Kidney epithelial cell (primary cell): ENCODE measurements around the gene ADCY4. TPM values are rescaled to one million over a fixed set of nuclear protein-coding genes. Genes with fewer than 3 reads are reported as not detected.

Experiments used
- DNase-seq: peaks from one replicate; pipeline ENCODE4 v3.0.0-alpha.2; 2010; ENCODE audit warnings: low read depth
- H3K27me3 ChIP-seq: 2 replicates; pipeline ENCODE4 v1.6.0; 2011; ENCODE audit warnings: low read length; ENCODE audit not compliant: control insufficient read depth, insufficient read depth
- H3K36me3 ChIP-seq: 2 replicates; pipeline ENCODE4 v1.5.1; 2011; ENCODE audit warnings: low read length; ENCODE audit not compliant: control insufficient read depth, insufficient read depth
- H3K4me3 ChIP-seq: 2 replicates; pipeline ENCODE4 v1.5.1; 2011; ENCODE audit warnings: low read depth, mild to moderate bottlenecking, control low read depth, low read length
- total RNA-seq: library from RNA; depleted of rRNA; stranded (reverse); fragments of >200 nt; gene quantifications from 2 replicates; pipeline ENCODE4 v1.2.3, GENCODE V29; 2015
- TF ChIP-seq, protein P1 (sequence below): IDR thresholded peaks from 2 replicates; pipeline ENCODE4 v1.5.1; 2011; ENCODE audit warnings: mild to moderate bottlenecking, moderate library complexity, low read length, control low read depth, inconsistent platforms; ENCODE audit not compliant: insufficient read depth, poor library complexity, severe bottlenecking

ADCY4 gene
- total RNA-seq, 1 donor from 2014 or later: 9.0 TPM

DNA sequence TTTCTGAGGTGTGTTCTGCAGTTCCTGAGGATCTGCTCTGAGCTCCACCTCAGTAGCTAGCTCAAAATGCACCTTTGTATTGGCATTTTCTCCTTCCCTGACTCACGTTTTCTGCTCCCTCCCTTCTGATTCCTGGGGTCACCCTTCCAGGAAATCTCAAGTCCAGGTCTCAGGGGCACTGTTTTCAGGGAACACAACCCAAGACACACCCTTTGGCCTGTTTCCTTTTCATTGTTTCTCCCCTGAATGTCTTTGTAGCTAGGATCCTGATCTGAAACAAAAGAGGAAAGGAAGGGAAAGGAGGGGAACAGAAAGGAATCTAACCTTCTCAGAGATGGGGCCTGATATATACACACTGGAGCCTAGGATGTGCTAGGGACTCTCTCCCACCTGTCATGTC, 12.3 kb upstream of the ADCY4 start:
- TF ChIP-seq, protein P1, sequence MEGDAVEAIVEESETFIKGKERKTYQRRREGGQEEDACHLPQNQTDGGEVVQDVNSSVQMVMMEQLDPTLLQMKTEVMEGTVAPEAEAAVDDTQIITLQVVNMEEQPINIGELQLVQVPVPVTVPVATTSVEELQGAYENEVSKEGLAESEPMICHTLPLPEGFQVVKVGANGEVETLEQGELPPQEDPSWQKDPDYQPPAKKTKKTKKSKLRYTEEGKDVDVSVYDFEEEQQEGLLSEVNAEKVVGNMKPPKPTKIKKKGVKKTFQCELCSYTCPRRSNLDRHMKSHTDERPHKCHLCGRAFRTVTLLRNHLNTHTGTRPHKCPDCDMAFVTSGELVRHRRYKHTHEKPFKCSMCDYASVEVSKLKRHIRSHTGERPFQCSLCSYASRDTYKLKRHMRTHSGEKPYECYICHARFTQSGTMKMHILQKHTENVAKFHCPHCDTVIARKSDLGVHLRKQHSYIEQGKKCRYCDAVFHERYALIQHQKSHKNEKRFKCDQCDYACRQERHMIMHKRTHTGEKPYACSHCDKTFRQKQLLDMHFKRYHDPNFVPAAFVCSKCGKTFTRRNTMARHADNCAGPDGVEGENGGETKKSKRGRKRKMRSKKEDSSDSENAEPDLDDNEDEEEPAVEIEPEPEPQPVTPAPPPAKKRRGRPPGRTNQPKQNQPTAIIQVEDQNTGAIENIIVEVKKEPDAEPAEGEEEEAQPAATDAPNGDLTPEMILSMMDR: no peak
- Histone ChIP-seq H3K36me3 (no peaks in the 10 kb centered on the region), H3K4me3 (no peak overlapping the region), H3K27me3 (peaks cover 11% of the 10 kb centered on the region)
- no peak for DNase-seq

DNA sequence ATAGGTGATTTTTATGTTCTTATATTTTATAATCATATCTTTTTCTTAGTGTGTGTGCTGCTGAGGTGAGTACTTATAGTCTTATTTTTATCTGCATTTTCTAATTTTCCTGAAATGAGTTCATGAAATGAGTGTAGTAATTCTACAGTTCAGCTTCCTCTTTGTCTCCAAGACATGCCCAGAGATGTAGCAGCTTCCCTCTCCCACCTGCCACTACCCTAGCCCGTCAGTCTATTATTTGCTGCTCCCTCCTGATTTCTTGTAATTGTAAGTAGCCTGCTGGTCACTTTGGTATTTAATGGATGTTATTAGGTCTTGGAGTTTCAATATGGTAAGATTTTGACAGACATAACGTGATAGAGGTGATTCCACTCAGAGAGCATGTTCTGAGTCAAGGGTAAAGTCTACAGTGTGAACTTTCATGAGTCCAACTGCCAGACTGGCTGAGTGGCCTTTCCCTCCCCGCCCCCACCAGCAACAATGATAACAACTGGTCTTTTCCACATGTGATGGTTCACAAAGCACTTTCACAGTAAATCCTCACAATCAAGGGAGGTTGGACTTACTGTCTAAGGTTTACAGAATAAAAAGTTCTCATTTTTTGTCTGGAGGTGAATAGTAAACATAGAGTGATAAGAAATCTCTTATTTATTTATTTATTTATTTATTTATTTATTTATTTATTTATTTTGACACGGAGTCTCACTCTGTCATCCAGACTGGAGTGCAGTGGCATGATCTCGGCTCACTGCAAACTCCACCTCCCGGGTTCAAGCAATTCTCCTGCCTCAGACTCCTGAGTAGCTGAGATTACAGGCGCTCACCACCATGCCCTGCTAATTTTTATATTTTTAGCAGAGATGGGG, 9.2 kb upstream of the ADCY4 start:
- H3K4me3 ChIP-seq: no peak overlapping the region
- DNase-seq: no peak
- TF ChIP-seq, protein P1: no peak
- H3K27me3 ChIP-seq: peaks cover 20% of the 10 kb centered on the region
- no peaks in the 10 kb centered on the region for H3K36me3 ChIP-seq

DNA sequence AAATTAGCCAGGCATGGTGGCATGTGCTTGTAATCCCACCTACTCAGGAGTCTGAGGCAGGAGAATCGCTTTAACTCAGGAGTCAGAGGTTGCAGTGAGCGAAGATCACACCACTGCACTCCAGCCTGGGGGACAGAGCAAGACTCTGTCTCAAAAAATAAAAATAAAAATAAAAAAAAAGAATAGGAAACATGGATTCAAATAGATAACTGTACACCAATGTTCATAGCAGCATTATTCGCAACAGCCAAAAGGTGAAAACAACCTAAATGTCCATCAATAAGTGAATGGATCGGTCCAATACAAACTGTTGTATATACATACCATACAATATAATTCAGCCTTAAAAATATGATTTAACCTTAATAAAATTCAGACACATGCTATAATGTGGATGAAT, 8.0 kb upstream of the ADCY4 start:
- TF ChIP-seq, protein P1: no peak
- DNase-seq: no peak
- Histone ChIP-seq H3K36me3 (no peaks in the 10 kb centered on the region), H3K4me3 (no peak overlapping the region), H3K27me3 (peaks cover 25% of the 10 kb centered on the region)

DNA sequence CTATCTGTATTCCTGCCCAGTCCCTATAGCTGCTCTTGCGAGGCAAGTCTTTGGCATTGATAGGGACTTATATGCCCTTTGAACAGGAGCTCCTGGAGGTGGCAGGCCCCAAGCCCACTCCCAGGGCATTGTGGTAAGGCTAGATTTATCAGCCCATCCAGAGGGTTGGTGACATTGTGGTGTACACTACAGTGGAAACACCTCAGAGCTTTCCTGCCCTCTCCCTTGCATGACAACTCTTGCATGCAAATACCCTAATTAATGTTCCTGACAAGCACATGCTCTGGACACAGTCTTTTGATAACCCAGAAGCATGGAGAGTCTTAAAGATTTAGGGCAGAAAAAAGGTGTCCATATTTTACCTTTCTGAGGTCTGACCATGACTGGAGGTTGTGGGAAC, 5.7 kb upstream of the ADCY4 start:
- Histone ChIP-seq H3K4me3 (no peak overlapping the region), H3K27me3 (peaks cover 26% of the 10 kb centered on the region), H3K36me3 (no peaks in the 10 kb centered on the region)
- TF ChIP-seq, protein P1: no peak
- DNase-seq: no peak

DNA sequence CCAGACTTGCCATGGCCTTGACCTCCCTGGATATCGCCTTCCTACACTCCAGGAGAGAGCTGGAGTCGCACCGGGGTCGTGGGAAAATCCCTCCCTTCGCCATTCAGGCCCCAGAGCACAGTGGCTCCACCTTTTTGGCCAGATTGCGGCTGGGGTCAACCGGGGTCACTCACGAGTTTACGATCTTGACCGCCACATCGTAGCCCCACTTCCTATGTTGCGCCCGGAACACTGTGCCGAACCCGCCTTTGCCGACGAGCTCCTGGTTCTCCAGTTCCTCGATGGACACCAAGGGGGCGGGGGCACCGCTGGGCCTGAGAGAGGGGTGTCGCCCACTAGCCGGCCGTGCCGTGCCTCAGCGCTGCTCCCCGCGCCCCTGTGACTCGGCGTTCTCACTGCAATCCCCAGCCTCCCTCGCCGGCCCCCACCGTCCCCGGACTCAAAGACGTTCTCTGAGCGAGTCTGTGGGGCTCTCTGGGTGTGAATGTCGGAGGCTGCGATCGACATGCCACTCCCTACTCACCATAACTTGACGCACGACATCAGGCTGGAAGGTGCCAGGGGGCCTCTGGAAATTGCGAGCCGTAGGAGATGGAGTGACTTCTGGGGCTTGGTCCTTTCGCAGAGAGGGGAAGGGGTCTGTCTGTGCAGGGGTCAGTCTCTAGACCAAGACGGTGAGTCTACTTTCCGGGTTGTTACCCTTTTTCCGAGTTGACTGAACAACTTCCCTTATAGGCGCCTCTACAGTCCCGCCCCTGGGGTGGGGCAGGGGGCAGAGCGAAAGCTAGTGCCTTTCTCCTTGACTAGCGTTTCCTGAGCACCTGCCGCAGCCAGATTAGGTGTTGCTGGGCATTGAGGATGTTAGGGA, 4.6 kb upstream of the ADCY4 start, which contains the start of gene RIPK3:
Gene RIPK3, minus strand, starts transcription at position 708 of the 868 bp plus-strand sequence. Its CDS starts 165 bp downstream, at position 543.
- TF ChIP-seq, protein P1: no peak
- peaks cover 34% of the 10 kb centered on the region for H3K27me3 ChIP-seq
- peak within 1 kb of the TSS; percentile 3 for H3K4me3 ChIP-seq
- DNase-seq: no peak
- H3K36me3 ChIP-seq: no peaks in the 10 kb centered on the region
